Spinal cord (tissue), 10 donors: ENCODE measurements around the gene FBXL19. TPM values are rescaled to one million over a fixed set of nuclear protein-coding genes. Genes with fewer than 3 reads are reported as not detected.

Source experiments
- DNase-seq, 6 donors: peaks; one replicate each; pipeline versions ENCODE4 v3.0.0 to v3.0.0-alpha.2; 2013 to 2015; ENCODE audit warnings: low spot score in 6 of 6, low read depth in 4 of 6
- H3K27ac ChIP-seq: one replicate; pipeline ENCODE4 v1.5.1; 2013; ENCODE audit warnings: low read depth, low read length, control low read depth
- H3K27me3 ChIP-seq: one replicate; pipeline ENCODE4 v1.6.1; 2013; ENCODE audit warnings: low read length; ENCODE audit not compliant: control insufficient read depth, insufficient read depth
- H3K36me3 ChIP-seq: one replicate; pipeline ENCODE4 v1.6.1; 2013; ENCODE audit warnings: low read length; ENCODE audit not compliant: control insufficient read depth, insufficient read depth
- H3K4me1 ChIP-seq: one replicate; pipeline ENCODE4 v1.6.1; 2013; ENCODE audit warnings: low read length; ENCODE audit not compliant: control insufficient read depth, insufficient read depth
- H3K4me3 ChIP-seq: one replicate; pipeline ENCODE4 v1.5.1; 2013; ENCODE audit warnings: low read depth, low read length, control low read depth
- H3K9me3 ChIP-seq: one replicate; pipeline ENCODE4 v1.6.1; 2013; ENCODE audit warnings: low read length; ENCODE audit not compliant: control insufficient read depth, insufficient read depth
- WGBS: methylation state at CpG from one replicate; pipeline ENCODE4 v1.1.5; 2013; ENCODE audit warnings: missing lambda C conversion rate; ENCODE audit not compliant: insufficient coverage; 5-methylcytosine and 5-hydroxymethylcytosine counted together
- polyA plus RNA-seq, 2 donors: library from polyadenylated mRNA; unstranded; fragments of 120-200 nt; gene quantifications; one replicate each; pipeline ENCODE4 v1.2.1, GENCODE V29; 2013; ENCODE audit not compliant: insufficient read length in 2 of 2
- total RNA-seq, 2 donors: library from RNA; depleted of rRNA in 1 of 2; stranded (reverse); fragments of 120-200 nt in 1 of 2; fragments of >200 nt in 1 of 2; gene quantifications; one replicate each; pipeline versions ENCODE4 v1.2.3 to v1.2.4, GENCODE V29; 2013 to 2014
- donor health status: healthy.

Gene FBXL19
- total and polyA plus RNA-seq, 4 donors, result 15.8 to 90.1 (median 55.2) TPM

- H3K4me1 ChIP-seq, result peaks cover 37% of the 10 kb centered on the region
- H3K4me3 ChIP-seq, result peak overlapping the region; percentile 49
- H3K27ac ChIP-seq, result peak overlapping the region; percentile 100
- peaks cover 28% of the 10 kb centered on the region for H3K36me3 ChIP-seq
- no peaks in the 10 kb centered on the region for H3K9me3 ChIP-seq
- WGBS, result 63% methylated on average over 7 of the region's 16 CpGs
- DNase-seq, result no peak
- H3K27me3 ChIP-seq, result no peaks in the 10 kb centered on the region
These were observed 28.6 kb upstream of the FBXL19 start for GRCh38 chr16:30894540-30895368.

GRCh38 chr16:30895627-30896260, 27.6 kb upstream of the FBXL19 start:
- Histone ChIP-seq H3K4me1 (peaks cover 37% of the 10 kb centered on the region), H3K27me3 (no peaks in the 10 kb centered on the region), H3K36me3 (peaks cover 21% of the 10 kb centered on the region), H3K4me3 (peak overlapping the region; percentile 75), H3K27ac (peak overlapping the region; percentile 100), H3K9me3 (no peaks in the 10 kb centered on the region)
- no peak for DNase-seq
- 63% methylated on average over 23 of the region's 32 CpGs for WGBS

- H3K4me3 ChIP-seq, result peak within 1 kb of the TSS; percentile 75
- H3K4me1 ChIP-seq, result peaks cover 38% of the 10 kb centered on the region
- peak in 3 of 6 donors; percentile 70 to 92 (median 85) for DNase-seq
- WGBS, result 6% methylated on average over 22 of the region's 31 CpGs
- no peaks in the 10 kb centered on the region for H3K9me3 ChIP-seq
- no peaks in the 10 kb centered on the region for H3K27me3 ChIP-seq
- H3K36me3 ChIP-seq, result peaks cover 16% of the 10 kb centered on the region
- peak within 1 kb of the TSS; percentile 100 for H3K27ac ChIP-seq
These were observed 27.0 kb upstream of the FBXL19 start, which contains the start of gene CTF1 for GRCh38 chr16:30896261-30896888. Gene CTF1, plus strand, starts transcription at chr16:30896614. Its CDS starts 30 bp downstream, at chr16:30896644.

GRCh38 chr16:30896889-30897733, 26.3 kb upstream of the FBXL19 start:
- 18% methylated on average over 29 of the region's 31 CpGs for WGBS
- Histone ChIP-seq H3K4me3 (peak overlapping the region; percentile 75), H3K4me1 (peaks cover 43% of the 10 kb centered on the region), H3K9me3 (no peaks in the 10 kb centered on the region), H3K27me3 (no peaks in the 10 kb centered on the region), H3K36me3 (peaks cover 10% of the 10 kb centered on the region), H3K27ac (peak overlapping the region; percentile 100)
- peak in 4 of 6 donors; percentile 77 to 96 (median 91) for DNase-seq

- WGBS, result no CpG with 5 or more reads among the region's 2 CpGs
- H3K27me3 ChIP-seq, result no peaks in the 10 kb centered on the region
- no peak for DNase-seq
- H3K4me1 ChIP-seq, result peaks cover 42% of the 10 kb centered on the region
- no peak overlapping the region for H3K27ac ChIP-seq
- H3K36me3 ChIP-seq, result peaks cover 3% of the 10 kb centered on the region
- no peaks in the 10 kb centered on the region for H3K9me3 ChIP-seq
- no peak overlapping the region for H3K4me3 ChIP-seq
These were observed 23.6 kb upstream of the FBXL19 start for GRCh38 chr16:30899794-30900193.

GRCh38 chr16:30900588-30900987, 22.8 kb upstream of the FBXL19 start:
- Histone ChIP-seq H3K27ac (no peak overlapping the region), H3K9me3 (no peaks in the 10 kb centered on the region), H3K27me3 (no peaks in the 10 kb centered on the region), H3K4me1 (peaks cover 40% of the 10 kb centered on the region), H3K4me3 (no peak overlapping the region), H3K36me3 (peaks cover 3% of the 10 kb centered on the region)
- DNase-seq, result no peak
- WGBS, result 100% methylated on average over 1 of the region's 5 CpGs

GRCh38 chr16:30901201-30902028, 22.0 kb upstream of the FBXL19 start:
- Histone ChIP-seq H3K4me3 (peak overlapping the region; percentile 38), H3K27me3 (no peaks in the 10 kb centered on the region), H3K36me3 (peaks cover 3% of the 10 kb centered on the region), H3K27ac (peak overlapping the region; percentile 76), H3K9me3 (no peaks in the 10 kb centered on the region), H3K4me1 (peaks cover 32% of the 10 kb centered on the region)
- DNase-seq, result no peak
- WGBS, result 33% methylated on average over 3 of the region's 6 CpGs

- 6% methylated on average over 90 of the region's 99 CpGs for WGBS
- no peaks in the 10 kb centered on the region for H3K27me3 ChIP-seq
- H3K4me3 ChIP-seq, result peak overlapping the region; percentile 38
- no peaks in the 10 kb centered on the region for H3K9me3 ChIP-seq
- peaks cover 3% of the 10 kb centered on the region for H3K36me3 ChIP-seq
- H3K27ac ChIP-seq, result peak overlapping the region; percentile 82
- DNase-seq, result peak in 2 of 6 donors; percentile 78 to 85
- H3K4me1 ChIP-seq, result peaks cover 26% of the 10 kb centered on the region
These were observed 21.1 kb upstream of the FBXL19 start for GRCh38 chr16:30902029-30902972.
